Measurements from ENCODE around the gene C6orf89.
A peak's percentile ranks its signal among the peaks of the same experiment; 100 is the strongest.

Gene C6orf89

DNA sequence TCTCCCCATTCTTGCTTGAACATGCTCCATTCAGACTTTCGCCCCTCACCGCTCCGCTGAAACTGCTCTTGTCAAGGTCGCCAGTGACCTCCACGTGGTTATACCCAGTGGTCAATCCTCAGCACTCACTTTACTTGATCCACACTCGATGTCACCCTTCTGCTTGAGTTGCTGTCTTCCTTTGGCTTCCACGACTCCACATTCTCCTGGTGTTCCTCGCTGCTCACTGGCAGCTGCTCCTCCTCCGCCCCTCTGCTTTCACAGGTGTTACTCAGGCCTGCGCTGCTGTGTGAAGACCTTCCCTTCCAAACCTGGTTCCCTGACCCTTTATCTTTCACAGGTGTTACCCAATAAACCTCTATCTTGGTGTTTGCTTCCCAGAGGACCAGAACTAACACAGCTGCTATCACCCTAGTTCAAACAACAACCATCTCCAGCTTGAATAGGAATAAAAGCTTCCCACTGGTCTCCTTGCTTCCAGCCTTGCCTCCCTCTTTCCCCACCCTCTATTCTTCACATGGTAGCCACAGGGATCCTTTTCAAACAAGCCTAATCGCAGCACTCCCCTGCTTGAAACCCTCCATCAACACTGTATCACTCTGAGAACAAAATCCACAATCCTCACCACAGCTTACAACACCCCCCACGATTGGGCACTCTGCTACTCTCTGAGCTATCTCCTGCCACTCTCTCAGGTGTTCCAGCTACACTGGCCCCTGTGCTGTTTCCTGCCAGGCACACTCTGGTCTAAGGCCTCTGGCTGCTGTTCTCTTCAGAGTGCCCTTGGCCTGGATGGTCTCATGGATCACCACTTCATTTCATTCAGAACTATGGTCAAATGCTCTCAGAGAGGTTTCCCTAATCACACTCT is 21.8 kb upstream of the C6orf89 start:
- TF ChIP-seq, protein P1, sequence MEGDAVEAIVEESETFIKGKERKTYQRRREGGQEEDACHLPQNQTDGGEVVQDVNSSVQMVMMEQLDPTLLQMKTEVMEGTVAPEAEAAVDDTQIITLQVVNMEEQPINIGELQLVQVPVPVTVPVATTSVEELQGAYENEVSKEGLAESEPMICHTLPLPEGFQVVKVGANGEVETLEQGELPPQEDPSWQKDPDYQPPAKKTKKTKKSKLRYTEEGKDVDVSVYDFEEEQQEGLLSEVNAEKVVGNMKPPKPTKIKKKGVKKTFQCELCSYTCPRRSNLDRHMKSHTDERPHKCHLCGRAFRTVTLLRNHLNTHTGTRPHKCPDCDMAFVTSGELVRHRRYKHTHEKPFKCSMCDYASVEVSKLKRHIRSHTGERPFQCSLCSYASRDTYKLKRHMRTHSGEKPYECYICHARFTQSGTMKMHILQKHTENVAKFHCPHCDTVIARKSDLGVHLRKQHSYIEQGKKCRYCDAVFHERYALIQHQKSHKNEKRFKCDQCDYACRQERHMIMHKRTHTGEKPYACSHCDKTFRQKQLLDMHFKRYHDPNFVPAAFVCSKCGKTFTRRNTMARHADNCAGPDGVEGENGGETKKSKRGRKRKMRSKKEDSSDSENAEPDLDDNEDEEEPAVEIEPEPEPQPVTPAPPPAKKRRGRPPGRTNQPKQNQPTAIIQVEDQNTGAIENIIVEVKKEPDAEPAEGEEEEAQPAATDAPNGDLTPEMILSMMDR (conservative IDR thresholded peaks at IDR 0.05; ENCODE audit: low read length): no peak
- no peak for DNase-seq (ENCODE audit: low read depth)
- H3K4me3 ChIP-seq (ENCODE audit: low read length): no peak overlapping the region

DNA sequence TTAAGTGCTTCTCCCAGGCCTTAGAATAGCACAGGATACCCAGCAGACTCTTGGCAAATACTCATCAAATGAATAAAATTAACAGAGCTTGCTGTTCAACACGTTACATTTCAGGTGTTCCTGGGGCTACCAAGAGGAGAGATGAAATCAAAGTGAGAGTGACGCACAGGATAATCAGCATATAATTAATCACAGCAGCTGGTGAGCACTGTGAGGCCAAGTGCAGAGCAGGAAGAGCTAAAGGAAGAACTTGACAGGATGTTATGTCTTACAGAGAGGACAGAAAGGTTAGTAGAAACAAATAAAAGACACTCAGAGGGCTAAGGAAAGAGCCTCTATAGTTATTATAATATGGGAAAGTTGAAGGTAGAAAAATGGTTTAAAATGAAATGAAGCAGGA is 19.9 kb upstream of the C6orf89 start:
- no peak for DNase-seq (ENCODE audit: low read depth)
- TF ChIP-seq, protein P1 (conservative IDR thresholded peaks at IDR 0.05; ENCODE audit: low read length): no peak
- H3K4me3 ChIP-seq (ENCODE audit: low read length): no peak overlapping the region

DNA sequence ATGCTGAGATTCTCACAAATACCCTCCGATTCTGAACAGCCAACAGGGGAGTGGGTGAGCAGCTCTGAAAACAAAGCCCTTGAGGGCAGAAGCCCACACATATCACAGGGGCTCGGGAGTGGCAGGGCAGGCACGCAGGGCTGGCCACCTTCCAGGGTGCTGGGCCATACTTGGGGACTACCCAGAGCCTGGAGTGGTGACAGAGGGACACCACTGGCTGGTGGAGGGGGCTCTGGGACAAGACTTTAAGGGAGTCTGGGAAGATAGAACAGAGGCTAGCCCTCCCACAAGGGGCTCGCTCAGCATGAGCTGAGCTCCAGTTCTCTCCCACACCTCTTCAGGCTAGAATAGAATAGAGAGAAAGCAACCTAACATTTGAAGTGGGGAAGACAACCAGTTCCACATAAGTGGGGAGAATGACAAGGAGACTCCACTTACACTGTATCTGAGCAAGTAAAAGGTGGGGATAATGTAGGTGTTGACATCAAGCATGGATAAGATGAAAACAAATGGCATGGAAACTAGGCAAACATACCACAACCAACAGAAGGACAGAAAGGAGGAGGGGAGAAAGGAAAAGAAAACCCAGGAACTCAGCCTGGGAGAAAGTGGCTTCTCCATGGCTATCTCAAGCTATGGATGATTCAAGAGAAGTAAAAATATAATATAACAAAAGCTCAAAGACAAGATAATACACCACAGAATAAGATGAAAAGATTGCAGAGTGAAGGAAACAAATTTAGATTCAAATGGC is 18.1 kb upstream of the C6orf89 start:
- H3K4me3 ChIP-seq (ENCODE audit: low read length): no peak overlapping the region
- DNase-seq (ENCODE audit: low read depth): no peak
- TF ChIP-seq, protein P1 (conservative IDR thresholded peaks at IDR 0.05; ENCODE audit: low read length): no peak

DNA sequence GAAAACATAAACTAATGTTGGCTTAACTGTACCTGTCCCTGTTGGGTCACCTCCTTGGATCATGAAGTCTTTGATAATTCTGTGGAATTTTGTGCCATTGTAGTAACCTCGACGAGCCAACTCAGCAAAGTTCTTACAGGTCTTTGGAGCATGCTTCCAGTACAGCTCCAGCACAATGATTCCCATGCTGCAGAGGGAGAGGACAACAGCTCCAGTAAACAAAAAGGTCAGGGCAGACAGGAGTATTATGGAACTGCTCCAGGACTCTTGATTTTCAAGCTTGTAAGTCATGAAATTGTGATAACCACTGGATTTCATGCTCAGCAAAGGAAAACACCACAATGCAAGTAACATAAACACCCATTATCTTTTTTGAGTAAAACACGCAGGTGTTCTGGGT is 14.1 kb upstream of the C6orf89 start:
- no peak overlapping the region for H3K4me3 ChIP-seq (ENCODE audit: low read length)
- TF ChIP-seq, protein P1 (conservative IDR thresholded peaks at IDR 0.05; ENCODE audit: low read length): no peak
- DNase-seq (ENCODE audit: low read depth): no peak

DNA sequence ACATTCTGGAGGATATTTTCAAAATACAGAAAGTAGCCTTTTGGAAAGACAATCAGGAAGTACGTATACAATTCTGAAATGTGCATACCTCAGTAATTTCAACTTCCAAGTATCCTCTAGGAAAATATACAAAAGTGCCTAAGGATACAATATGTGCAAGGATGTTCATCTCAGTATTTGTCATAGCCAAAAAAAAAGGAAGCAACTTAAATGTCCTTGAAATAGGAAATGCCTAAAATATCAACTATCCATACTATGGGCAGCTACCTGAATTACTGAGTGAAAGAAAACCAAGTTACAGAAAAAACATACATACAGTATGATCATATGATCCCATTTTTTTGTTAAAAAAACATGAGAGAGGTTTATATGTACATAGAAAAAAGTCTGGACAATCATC is 12.6 kb upstream of the C6orf89 start:
- TF ChIP-seq, protein P1 (conservative IDR thresholded peaks at IDR 0.05; ENCODE audit: low read length): no peak
- no peak for DNase-seq (ENCODE audit: low read depth)
- H3K4me3 ChIP-seq (ENCODE audit: low read length): no peak overlapping the region

DNA sequence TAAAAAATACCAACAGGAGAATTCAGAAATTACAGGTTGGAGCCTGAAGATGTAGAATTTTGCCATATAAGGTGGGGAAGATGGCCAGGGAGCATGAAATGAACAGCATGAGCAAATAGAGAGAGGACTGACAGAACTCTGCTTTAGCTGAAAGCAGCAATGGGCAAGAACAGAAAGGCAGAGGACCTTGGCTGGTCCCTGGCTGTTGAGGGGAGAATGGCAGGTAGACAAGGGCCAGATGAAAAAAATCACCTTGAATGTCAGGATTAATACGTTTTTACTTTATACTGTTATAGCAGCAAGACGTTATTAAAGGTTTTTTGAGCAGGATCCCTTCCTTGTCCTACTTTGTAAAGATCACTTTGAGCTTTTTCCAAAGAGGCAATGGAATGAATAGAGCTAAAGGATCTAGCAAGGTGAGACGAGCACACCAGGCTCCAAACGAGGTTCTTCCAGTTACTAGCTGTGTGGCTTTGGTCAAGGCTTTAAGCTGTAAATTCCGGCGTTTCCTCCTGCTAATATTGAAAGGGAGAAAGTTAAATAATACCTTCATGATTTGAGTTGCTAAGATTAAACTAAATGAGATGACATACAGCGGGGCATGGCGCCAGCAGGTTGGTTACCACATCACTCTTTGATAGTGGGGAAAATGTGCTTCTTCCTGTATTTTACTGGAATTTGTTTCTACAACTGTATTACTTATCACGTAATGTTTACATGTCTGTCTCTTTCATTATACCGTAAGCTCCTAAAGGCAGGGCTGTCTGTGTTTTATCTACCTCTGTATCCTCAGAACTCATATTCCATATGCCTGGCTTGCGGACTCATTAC is 11.9 kb upstream of the C6orf89 start:
- TF ChIP-seq, protein P1 (conservative IDR thresholded peaks at IDR 0.05; ENCODE audit: low read length): no peak; the same call in 1 of the 2 replicates
- H3K4me3 ChIP-seq (ENCODE audit: low read length): peak overlapping the region; percentile 98
- peak; percentile 12 for DNase-seq (ENCODE audit: low read depth)
